AG09309 (cell line): Measurements from ENCODE around the gene BCL10.

Experiments used
- DNase-seq: peaks from one replicate; pipeline ENCODE4 v3.0.0-alpha.2; 2010; ENCODE audit warnings: low read depth
- H3K4me3 ChIP-seq: 2 replicates; pipeline ENCODE4 v1.5.1; 2011; ENCODE audit warnings: mild to moderate bottlenecking, low read depth, low read length, moderate library complexity; ENCODE audit not compliant: control insufficient read depth
- TF ChIP-seq, protein P1 (sequence below): IDR thresholded peaks from 2 replicates; pipeline ENCODE4 v1.5.1; 2011; ENCODE audit warnings: mild to moderate bottlenecking, low read depth, low read length, inconsistent platforms; ENCODE audit not compliant: insufficient read depth, control insufficient read depth; ENCODE audit errors: missing control alignments

Gene BCL10

DNA sequence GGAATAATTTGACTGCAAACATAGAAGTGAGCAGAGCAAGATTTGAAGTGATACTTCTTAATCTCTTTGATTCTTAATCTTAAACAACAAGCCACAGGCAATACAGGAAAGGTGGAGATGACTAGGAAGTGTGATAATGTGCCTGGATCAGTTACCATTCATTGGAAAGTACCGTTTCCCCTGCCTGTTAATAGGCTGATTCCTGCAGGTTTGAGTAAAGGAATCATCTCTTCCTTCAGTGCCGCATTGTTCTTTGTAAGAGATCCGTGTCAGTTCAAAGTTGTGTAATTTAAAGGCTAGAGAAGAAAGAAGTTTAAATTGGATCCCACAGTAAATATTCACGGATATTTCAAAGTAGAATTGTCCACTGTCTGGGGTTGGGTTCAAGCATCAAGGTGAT is 43.5 kb upstream of the BCL10 start:
- H3K4me3 ChIP-seq: no peak overlapping the region
- TF ChIP-seq, protein P1, sequence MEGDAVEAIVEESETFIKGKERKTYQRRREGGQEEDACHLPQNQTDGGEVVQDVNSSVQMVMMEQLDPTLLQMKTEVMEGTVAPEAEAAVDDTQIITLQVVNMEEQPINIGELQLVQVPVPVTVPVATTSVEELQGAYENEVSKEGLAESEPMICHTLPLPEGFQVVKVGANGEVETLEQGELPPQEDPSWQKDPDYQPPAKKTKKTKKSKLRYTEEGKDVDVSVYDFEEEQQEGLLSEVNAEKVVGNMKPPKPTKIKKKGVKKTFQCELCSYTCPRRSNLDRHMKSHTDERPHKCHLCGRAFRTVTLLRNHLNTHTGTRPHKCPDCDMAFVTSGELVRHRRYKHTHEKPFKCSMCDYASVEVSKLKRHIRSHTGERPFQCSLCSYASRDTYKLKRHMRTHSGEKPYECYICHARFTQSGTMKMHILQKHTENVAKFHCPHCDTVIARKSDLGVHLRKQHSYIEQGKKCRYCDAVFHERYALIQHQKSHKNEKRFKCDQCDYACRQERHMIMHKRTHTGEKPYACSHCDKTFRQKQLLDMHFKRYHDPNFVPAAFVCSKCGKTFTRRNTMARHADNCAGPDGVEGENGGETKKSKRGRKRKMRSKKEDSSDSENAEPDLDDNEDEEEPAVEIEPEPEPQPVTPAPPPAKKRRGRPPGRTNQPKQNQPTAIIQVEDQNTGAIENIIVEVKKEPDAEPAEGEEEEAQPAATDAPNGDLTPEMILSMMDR: no peak
- DNase-seq: no peak

DNA sequence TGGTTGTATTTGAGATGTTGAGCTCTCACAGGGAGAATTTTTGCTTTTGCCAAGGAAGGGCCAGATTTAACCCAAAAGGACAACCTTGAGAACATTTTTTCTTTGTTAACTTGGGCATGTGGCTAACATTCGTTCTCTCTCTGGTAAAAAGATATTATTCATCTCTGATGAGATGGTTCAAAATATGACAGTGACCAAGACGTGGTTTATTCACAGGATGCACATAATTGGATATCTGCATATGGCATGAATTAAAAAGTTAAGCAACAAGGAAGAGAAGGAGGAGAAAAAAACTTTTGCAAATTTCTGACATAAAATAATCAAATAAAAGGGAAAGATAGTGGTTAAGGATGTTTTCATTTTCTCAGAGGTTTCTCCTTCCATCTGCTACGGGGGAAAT is 43.1 kb upstream of the BCL10 start:
- no peak overlapping the region for H3K4me3 ChIP-seq
- DNase-seq: no peak
- TF ChIP-seq, protein P1: no peak

DNA sequence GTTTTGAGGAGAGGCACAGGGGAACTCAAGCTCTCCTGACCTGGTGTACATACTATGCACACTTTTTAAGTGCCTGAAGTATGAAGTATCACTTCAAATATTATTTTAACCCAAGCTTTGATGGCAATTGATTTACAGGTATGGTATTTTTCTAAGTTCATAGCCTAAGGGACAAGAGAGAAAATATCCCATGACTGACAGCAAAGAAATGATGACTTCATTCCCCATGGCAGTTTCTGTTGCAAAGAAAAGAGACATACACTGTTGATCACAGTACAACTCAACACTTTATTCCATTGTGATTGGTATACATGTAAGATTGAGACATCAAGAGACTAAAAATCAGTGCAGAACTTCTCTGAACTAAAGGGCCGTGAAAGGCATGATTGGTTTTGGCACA is 41.8 kb upstream of the BCL10 start:
- TF ChIP-seq, protein P1: no peak
- H3K4me3 ChIP-seq: no peak overlapping the region
- DNase-seq: no peak

DNA sequence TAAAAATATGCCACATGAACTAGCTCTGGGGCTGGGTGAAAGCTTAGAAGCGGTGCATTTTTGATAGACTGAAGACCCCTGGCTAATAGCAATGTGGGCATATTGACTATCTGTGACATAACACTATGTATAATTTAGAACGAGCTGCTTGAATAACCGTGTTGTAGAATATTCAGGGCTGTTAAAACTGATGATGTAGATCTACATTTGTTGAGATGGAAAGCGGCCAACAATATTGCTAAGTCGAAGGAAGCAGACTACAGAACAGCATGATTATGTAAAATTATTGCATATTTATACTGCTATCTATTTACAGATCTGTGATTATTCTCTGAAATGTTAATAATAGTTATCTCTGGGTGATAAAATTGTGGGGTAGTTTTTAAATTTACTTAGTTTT is 41.1 kb upstream of the BCL10 start:
- no peak overlapping the region for H3K4me3 ChIP-seq
- DNase-seq: no peak
- TF ChIP-seq, protein P1: no peak

DNA sequence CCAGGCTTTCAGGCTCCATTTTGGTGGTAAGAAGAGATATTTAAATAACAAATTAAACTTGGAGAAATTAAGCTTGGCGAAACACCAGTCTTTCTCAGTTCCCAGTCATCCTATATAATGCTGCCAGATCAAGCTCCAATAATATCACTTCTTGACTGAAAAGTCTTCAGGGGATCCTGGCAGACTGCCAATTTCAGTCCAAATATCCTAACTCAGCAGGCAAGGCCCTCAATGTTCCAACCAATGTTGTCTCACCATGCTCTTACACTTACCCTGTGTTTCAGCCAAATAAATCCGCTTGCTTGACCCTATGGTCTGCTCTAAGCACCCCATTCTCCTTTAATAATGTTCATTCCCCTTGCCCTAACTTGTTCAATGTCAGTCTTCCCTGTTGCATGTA is 39.9 kb upstream of the BCL10 start:
- no peak for DNase-seq
- TF ChIP-seq, protein P1: no peak
- H3K4me3 ChIP-seq: no peak overlapping the region

DNA sequence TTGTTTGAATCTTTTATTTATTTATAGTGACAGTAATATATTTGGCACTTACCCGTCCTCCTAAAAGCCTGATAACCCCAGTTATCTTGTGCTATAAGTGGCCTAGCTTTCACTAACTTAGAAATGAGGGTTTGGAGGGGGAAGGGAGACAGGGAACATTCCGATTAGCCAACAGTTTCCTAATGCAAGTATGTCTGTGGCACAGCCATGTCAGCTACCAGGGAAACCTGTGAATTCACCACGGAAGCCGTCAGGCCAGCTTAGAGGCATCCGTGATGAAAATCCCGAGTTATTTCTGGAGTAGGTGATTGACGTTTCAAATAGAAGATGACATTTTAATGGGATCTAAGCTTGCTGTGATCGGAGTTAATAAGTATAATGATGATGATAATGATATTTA is 39.4 kb upstream of the BCL10 start:
- TF ChIP-seq, protein P1: no peak
- no peak for DNase-seq
- no peak overlapping the region for H3K4me3 ChIP-seq

DNA sequence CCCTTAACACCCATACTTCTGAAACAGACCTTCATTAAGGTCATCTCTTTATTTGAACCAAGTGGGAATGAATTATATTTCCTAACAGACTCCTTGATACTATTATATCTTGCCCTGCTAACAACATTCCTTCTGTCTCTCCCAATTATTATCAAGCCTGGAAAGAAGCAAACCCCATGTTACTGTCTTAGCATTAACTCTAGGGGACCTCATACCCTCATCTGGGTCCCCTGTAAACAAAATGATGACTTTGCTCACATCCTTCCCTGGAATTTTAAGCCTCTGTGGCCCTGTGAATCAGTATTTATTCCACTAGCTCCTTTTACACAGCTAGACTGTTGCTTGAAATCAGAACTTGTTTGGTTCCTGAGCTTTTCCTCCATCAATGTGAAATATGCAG is 38.3 kb upstream of the BCL10 start:
- TF ChIP-seq, protein P1: no peak
- no peak overlapping the region for H3K4me3 ChIP-seq

More for the DNA sequence above, 38.3 kb upstream of the BCL10 start:
- no peak for DNase-seq
